ENCODE data around the gene PIBF1. TPM values are rescaled to one million over a fixed set of nuclear protein-coding genes. Genes with fewer than 3 reads are reported as not detected.
A peak's percentile ranks its signal among the peaks of the same experiment; 100 is the strongest.
"Not testable (repeated sequence)": the region's sequence is repeated elsewhere in the genome, so short reads cannot be mapped to it uniquely, and the experiment has no call there.

Gene PIBF1
- 11.0 and 16.4 TPM in 2 replicates for total RNA-seq (2014; rRNA removed; shearing (Covaris generic))

DNA sequence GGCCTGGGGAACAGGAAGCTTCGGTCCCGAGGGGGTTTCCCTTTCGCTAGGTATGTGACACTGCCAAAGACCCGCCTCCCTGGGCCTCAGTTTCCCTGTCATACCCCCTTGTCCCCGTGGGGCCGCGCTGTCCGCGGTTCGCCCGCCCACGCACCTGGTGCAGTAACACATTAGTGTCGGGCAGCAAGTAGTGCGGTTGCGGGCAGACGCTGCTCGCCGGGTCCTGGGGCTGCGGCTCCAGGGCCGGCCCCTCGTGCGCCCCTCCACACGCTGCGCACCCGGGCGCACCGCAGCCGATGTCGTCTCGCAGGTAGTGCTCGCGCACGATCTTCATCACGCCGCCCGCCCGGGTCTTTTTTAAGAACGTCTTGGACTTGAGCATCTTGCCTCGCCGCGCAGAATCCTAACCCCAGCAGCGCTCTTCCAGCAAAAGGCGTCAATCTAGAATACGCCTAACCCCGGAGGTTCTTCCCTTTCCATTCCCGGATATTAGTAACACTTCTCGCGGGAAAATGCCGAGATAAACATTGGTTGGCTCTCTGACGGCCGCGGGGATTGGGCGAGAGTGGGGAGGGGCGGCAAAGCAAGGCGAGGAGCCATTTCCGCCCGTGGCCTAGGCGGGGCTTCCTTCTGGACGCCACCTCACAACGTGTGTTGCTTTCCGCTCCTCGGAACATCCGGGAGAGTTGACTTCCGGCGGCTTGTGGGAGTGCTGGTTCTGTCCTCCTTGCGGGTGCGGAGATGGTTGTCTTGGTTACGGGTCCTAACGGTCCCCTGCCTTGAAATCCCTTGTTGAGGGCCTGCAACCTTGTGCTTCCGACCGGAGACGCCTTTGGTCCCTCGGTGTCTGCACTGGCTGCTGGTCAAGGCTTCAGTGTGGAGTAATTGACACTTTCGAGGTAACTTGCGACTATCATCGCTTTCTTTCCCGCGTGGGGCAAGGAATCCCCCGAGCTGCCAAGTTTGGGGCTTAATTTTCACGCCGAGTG is at the start of gene PIBF1, which contains the start of gene DIS3:
TSS of gene PIBF1 (plus strand) at position 683 of the 989 bp plus-strand sequence. CDS start 1,337 bp downstream, outside the sequence.
TSS of gene DIS3 (minus strand) at position 450 of the 989 bp plus-strand sequence. CDS start at position 382, 68 bp downstream.
- in situ Hi-C loops (cut with HindIII; ENCODE audit: low sequenced_read_pairs) = no loop called here

GRCh38 chr13:72737033-72737432 is 44.9 kb upstream of the PIBF1 start:
- in situ Hi-C loops (cut with HindIII; ENCODE audit: low sequenced_read_pairs) = no loop called here
- DNase-seq (ENCODE audit: low spot score) = no peak

More for the DNA sequence above, at the start of gene PIBF1, which contains the start of gene DIS3:
- DNase-seq (ENCODE audit: low spot score) = peak; percentile 99

GRCh38 chr13:72740015-72740414 is 41.9 kb upstream of the PIBF1 start:
- no peak for DNase-seq (ENCODE audit: low spot score)
- in situ Hi-C loops (cut with HindIII; ENCODE audit: low sequenced_read_pairs) = no loop called here

- no peak for DNase-seq (ENCODE audit: low spot score)
- in situ Hi-C loops (cut with HindIII; ENCODE audit: low sequenced_read_pairs) = no loop called here
Observed at GRCh38 chr13:72745260-72745659, 36.7 kb upstream of the PIBF1 start.

DNA sequence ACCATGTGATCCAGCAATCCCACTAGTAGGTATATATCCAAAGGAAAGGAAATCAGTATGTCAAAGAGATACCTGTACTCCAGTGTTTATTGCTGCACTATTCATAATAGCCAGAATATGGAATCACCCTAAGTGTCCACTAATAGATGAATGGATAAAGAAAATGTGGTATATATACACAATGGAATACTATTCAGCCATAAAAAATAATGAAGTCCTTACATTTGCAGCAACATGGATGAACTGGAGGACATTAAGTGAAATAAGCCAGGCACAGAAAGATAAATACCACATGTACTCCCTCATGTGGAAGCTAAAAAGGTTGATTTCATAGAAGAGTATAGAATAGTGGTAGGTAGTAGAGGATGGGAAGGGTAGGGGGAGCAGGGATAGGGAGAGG is 30.7 kb upstream of the PIBF1 start:
- in situ Hi-C loops (cut with HindIII; ENCODE audit: low sequenced_read_pairs) = no loop called here
- DNase-seq (ENCODE audit: low spot score) = no peak

GRCh38 chr13:72754111-72754510 is 27.8 kb upstream of the PIBF1 start:
- in situ Hi-C loops (cut with HindIII; ENCODE audit: low sequenced_read_pairs) = no loop called here
- DNase-seq (ENCODE audit: low spot score) = no peak

DNA sequence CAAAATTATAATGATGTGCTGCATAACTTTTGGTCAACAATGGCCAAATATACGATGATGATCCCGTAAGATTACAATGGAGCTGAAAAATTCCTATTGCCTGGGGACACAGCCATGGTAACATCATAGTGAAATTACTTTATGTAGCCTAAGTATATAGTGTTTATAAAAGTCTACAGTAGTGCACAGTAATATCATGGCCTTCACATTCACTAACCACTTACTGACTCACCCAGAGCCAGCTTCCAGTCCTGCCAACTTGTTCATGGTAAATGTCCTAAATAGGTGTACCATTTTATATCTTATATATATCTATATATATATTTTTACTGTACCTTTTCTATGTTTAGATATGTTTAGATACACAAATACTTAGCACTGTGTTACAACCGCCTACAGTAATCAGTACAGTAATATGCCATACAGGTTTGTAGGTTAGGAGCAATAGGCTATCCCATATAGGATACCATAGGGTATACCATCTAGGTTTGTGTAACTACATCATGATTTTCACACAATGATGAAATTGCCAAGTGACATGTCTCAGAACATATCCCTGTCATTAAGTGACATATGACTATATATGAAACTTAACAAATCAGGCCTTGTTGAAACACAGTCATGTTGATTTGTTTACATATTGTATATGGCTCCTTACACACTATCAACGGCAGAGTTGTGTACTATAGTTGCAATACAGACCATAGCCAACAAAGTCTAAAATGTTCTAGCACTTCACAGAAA is 24.0 kb upstream of the PIBF1 start:
- no peak for DNase-seq (ENCODE audit: low spot score)
- in situ Hi-C loops (cut with HindIII; ENCODE audit: low sequenced_read_pairs) = no loop called here

DNA sequence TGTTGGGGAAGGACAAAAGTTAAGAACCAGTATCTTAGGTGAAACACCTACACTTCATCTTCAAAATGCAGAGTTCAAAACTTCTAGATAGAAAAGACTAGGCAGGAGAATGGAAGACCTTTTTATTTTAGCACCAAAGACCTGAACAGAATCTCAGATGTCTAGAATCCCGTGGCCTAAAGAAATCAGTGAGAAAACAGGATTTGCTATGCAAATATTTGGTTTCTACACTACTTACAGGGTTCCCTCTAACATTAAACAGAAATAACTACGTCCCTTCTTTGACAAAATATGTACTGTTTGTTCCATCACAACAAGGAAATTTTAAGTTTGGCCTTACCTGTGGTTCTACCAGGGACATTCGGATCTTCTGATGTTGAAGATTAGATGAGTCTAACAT is 21.7 kb upstream of the PIBF1 start:
- in situ Hi-C loops (cut with HindIII; ENCODE audit: low sequenced_read_pairs) = no loop called here
- no peak for DNase-seq (ENCODE audit: low spot score)

- in situ Hi-C loops (cut with HindIII; ENCODE audit: low sequenced_read_pairs) = no loop called here
- no peak for DNase-seq (ENCODE audit: low spot score)
Observed at GRCh38 chr13:72763411-72763810, 18.5 kb upstream of the PIBF1 start.

DNA sequence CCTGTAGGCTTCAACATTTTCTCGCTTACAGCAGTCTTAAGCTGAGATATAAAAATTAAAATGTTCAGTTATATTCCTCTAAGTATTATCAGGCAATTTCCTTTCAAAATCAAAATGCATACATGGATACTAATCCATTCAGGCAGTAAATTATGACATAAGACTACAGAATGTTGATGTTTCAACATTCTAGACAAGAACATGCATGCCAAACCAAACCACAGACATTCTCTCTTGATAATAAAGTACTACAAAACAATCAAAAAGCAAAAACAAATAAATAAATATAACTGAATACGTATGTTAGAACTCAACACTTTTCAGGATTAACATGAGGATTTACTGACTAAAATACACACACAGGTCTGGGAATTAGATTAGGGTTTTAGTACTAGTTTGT is 7.9 kb upstream of the PIBF1 start:
- in situ Hi-C loops (cut with HindIII; ENCODE audit: low sequenced_read_pairs) = no loop called here
- DNase-seq (ENCODE audit: low spot score) = no peak

GRCh38 chr13:72782717-72783116 is 784 bp downstream of the PIBF1 start:
- no peak for DNase-seq (ENCODE audit: low spot score)
- in situ Hi-C loops (cut with HindIII; ENCODE audit: low sequenced_read_pairs) = no loop called here

DNA sequence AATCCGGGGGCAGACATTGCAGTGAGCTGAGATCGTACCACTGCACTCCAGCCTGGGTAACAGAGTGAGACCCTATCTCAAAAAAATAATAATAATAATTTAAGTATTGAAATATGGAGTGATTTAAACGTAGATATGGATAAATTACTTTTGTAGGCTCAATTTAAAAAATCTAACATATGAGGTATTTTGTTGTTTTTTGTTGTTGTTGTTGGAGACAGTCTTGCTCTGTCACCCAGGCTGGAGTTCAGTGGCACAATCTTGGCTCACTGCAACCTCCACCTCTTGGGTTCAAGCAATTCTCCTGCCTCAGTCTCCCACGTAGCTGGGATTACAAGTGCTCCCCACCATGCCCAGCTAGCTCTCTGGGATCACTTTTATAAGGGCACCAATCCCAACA is 2.7 kb downstream of the PIBF1 start:
- in situ Hi-C loops (cut with HindIII; ENCODE audit: low sequenced_read_pairs); DNase-seq (ENCODE audit: low spot score): not testable (repeated sequence)

DNA sequence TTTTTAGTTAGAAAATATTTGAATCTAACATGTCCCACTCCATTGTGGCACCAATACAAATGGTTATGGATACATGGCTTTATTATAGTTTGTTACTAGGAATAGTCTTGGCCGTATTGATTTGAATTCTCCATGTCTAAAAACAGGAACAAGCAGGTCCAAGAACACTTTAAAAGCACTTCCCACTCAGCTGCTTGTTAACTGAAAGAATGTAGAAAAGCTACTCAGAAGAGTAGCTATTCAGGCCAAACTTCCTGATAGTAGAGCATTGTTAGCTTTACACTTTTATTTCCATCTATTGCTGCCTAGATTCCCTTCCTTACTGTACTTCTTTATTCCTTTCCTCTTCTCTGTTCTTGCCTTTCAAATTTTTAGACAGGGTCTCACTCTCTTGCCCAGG is 6.9 kb downstream of the PIBF1 start:
- in situ Hi-C loops (cut with HindIII; ENCODE audit: low sequenced_read_pairs) = no loop called here
- no peak for DNase-seq (ENCODE audit: low spot score)

GRCh38 chr13:72792640-72793039 is 10.7 kb downstream of the PIBF1 start:
- no peak for DNase-seq (ENCODE audit: low spot score)
- in situ Hi-C loops (cut with HindIII; ENCODE audit: low sequenced_read_pairs) = no loop called here

- DNase-seq (ENCODE audit: low spot score) = no peak
Observed at GRCh38 chr13:72798817-72799216, 16.9 kb downstream of the PIBF1 start.

GRCh38 chr13:72804301-72804700 is 22.4 kb downstream of the PIBF1 start:
- no peak for DNase-seq (ENCODE audit: low spot score)
- in situ Hi-C loops (cut with HindIII; ENCODE audit: low sequenced_read_pairs) = no loop called here

More at GRCh38 chr13:72798817-72799216, 16.9 kb downstream of the PIBF1 start:
- in situ Hi-C loops (cut with HindIII; ENCODE audit: low sequenced_read_pairs) = no loop called here

- no peak for DNase-seq (ENCODE audit: low spot score)
- in situ Hi-C loops (cut with HindIII; ENCODE audit: low sequenced_read_pairs) = no loop called here
Observed at GRCh38 chr13:72805676-72806346, 23.9 kb downstream of the PIBF1 start.

DNA sequence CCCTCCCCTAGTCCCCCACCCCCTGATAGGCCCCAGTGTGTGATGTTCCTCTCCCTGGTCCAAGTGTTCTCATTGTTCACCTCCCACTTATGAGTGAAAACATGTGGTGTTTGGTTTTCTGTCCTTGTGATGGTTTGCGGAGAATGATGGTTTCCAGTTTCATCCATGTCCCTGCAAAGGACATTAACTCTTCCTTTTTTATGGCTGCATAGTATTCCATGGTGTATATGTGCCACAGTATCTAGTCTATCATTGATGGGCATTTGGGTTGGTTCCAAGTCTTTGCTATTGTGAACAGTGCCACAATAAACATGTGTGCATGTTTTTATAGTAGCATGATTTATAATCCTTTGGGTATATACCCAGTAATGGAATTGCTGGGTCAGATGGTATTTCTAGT is 24.6 kb downstream of the PIBF1 start:
- in situ Hi-C loops (cut with HindIII; ENCODE audit: low sequenced_read_pairs); DNase-seq (ENCODE audit: low spot score): not testable (repeated sequence)

GRCh38 chr13:72808917-72809500 is 27.1 kb downstream of the PIBF1 start:
- DNase-seq (ENCODE audit: low spot score) = peak; percentile 40
- in situ Hi-C loops (cut with HindIII; ENCODE audit: low sequenced_read_pairs) = no loop called here
